ENCODE results near the gene RGMB. TPM values are rescaled to one million over a fixed set of nuclear protein-coding genes. Genes with fewer than 3 reads are reported as not detected.
A peak's percentile ranks its signal among the peaks of the same experiment; 100 is the strongest.

The RGMB gene
- total and polyA plus RNA-seq, 2 donors (not counting 3 experiments of a cell fraction or from before 2014, with no cell fraction given), result 15.0 to 31.3 TPM

GRCh38 chr5:98768160-98768959, 5.1 kb upstream of the RGMB start:
- FAIRE-seq, result peak; percentile 86
- BruUV-seq (replicated peaks), result no TSS peak
- no peaks in the 10 kb centered on the region for H3K36me3 ChIP-seq (ENCODE audit: control insufficient read depth in 2 of 2, extremely low read depth in 1 of 2, insufficient read depth in 2 of 2, low read length in 2 of 2)

More at GRCh38 chr5:98768160-98768959, 5.1 kb upstream of the RGMB start:
- Histone ChIP-seq H3K79me2 (ENCODE audit: control insufficient read depth, insufficient read depth, low read length) (peaks cover 8% of the 10 kb centered on the region), H2AFZ (ENCODE audit: low read depth, low read length) (peak overlapping the region; percentile 99), H3K9me1 (replicated peaks; ENCODE audit: control insufficient read depth, extremely low read depth, insufficient read depth, low read length) (no peaks in the 10 kb centered on the region), H3K4me2 (ENCODE audit: insufficient read depth, low read length) (peak overlapping the region; percentile 98), H3K27me3 (ENCODE audit: control insufficient read depth in 2 of 2, insufficient read depth in 2 of 2, low read length in 2 of 2) (no peaks in the 10 kb centered on the region), H4K20me1 (replicated peaks; ENCODE audit: control insufficient read depth, extremely low read depth, insufficient read depth, low read length) (no peaks in the 10 kb centered on the region), H3K9me3 (replicated peaks; ENCODE audit: control insufficient read depth, insufficient read depth, low read length) (no peaks in the 10 kb centered on the region), H3K27ac (ENCODE audit: insufficient read depth, low read depth, low read length) (peak overlapping the region; percentile 25), H3K4me1 (ENCODE audit: control insufficient read depth, extremely low read depth, insufficient read depth, low read length) (peaks cover 20% of the 10 kb centered on the region), H3K4me3 (replicated peaks in 1 of 3; ENCODE audit: insufficient read depth in 1 of 3, low read depth in 1 of 3, low read length in 3 of 3) (peak overlapping the region; percentile 70 to 96 (median 90)), H3K9ac (replicated peaks; ENCODE audit: extremely low read depth, insufficient read depth, low read length) (peak overlapping the region; percentile 87)
- peak; percentile 78 for DNase-seq (ENCODE audit: low read depth, low spot score)
- CTCF ChIA-PET, result interaction anchor here (0.5 to 7.2 kb wide), 69 partner anchors 9 to 1586 kb away, joined by 3 to 94 read pairs (median 4); no protein-coding TSS in a partner anchor
- intact Hi-C loops (cut with micrococcal nuclease) (loop anchor here (1.0 to 2.0 kb wide), 5 partner anchors 58 to 1537 kb away; no protein-coding TSS in a partner anchor), dilution Hi-C loops (cut with MboI; ENCODE audit: extremely low pct_ligation_motif_present, low sequenced_read_pairs) (no loop called here)
- peak; percentile 84 to 90 for TF ChIP-seq CTCF (IDR thresholded peaks at IDR 0.05; ENCODE audit: extremely low read depth in 1 of 2, insufficient read depth in 1 of 2, low read depth in 1 of 2, low read length in 2 of 2)
- no peak for TF ChIP-seq EZH2 (IDR thresholded peaks at IDR 0.05; ENCODE audit: borderline replicate concordance, low read depth, low read length, severe bottlenecking)
- POLR2A ChIA-PET, result interaction anchor here (0.7 to 2.0 kb wide), 2 partner anchors 28 to 284 kb away, joined by 3 to 5 read pairs; no protein-coding TSS in a partner anchor

Data from endothelial cell of umbilical vein (primary cell).